Right lobe of liver (tissue), 6 donors: ENCODE results near the gene MACC1. TPM values are rescaled to one million over a fixed set of nuclear protein-coding genes. Genes with fewer than 3 reads are reported as not detected.

Experiments used
- ATAC-seq, 4 donors: fragments of 200-7000 bp; cut with Tn5 transposase; one replicate each; pipeline ENCODE4 v1.9.1; 2020; ENCODE audit warnings: mild to moderate bottlenecking in 4 of 4, moderate library complexity in 4 of 4
- DNase-seq, 3 donors: peaks; one replicate each; pipeline ENCODE4 v3.0.0-alpha.2; 2020
- H3K27ac ChIP-seq, 3 donors: fragments of 200-600 bp; one replicate each; pipeline ENCODE4 v1.8.0; 2022
- H3K27me3 ChIP-seq, 2 donors: fragments of 200-600 bp; one replicate each; pipeline ENCODE4 v1.8.0; 2022
- H3K36me3 ChIP-seq, 4 donors: fragments of 200-600 bp; sonication (generic) in 1 of 4; one replicate each; pipeline versions ENCODE4 v1.5.1 to v1.8.0; 2017 to 2022; ENCODE audit warnings: control low read depth in 1 of 4
- H3K4me1 ChIP-seq, 4 donors: fragments of 200-600 bp; sonication (generic) in 1 of 4; one replicate each; pipeline versions ENCODE4 v1.5.1 to v1.8.0; 2017 to 2022; ENCODE audit warnings: control low read depth in 1 of 4
- H3K4me3 ChIP-seq, 3 donors: fragments of 200-600 bp; one replicate each; pipeline ENCODE4 v1.8.0; 2022
- H3K9me3 ChIP-seq, 4 donors: fragments of 200-600 bp; sonication (generic) in 1 of 4; one replicate each; pipeline versions ENCODE4 v1.5.1 to v1.8.0; 2017 to 2022; ENCODE audit warnings: control low read depth in 1 of 4
- POLR2A ChIP-seq: fragments of 450-650 bp; IDR thresholded peaks from one replicate; pipeline ENCODE4 v1.6.1; 2017; ENCODE audit warnings: antibody characterized with exemption, mild to moderate bottlenecking
- WGBS: methylation state at CpG from one replicate; pipeline ENCODE4 v1.1.6; 2018; ENCODE audit warnings: low coverage, low lambda C conversion rate; ENCODE audit not compliant: insufficient coverage; ENCODE audit errors: missing lambda C conversion rate; 5-methylcytosine and 5-hydroxymethylcytosine counted together
- intact Hi-C, 2 donors: fragments of 100-400 bp; cut with DNase I; formaldehyde crosslinking; loops; one replicate each; pipeline versions ENCODE4 v1.11.2 to v1.14.1; 2022
- total RNA-seq, 6 experiments: library from RNA; depleted of rRNA in 2 of 6; stranded (reverse); fragments of >200 nt in 2 of 6; fragmentation: NEBNext Ultra II Directional in 3 of 6; extraction: Animal tissue kit (Norgen Biotek cat#: 25700) in 3 of 6; gene quantifications; one replicate each; pipeline versions ENCODE4 v1.1.0 to v1.2.4, GENCODE V29; 2016 to 2023
- TF ChIP-seq, protein P1 (sequence below), 4 donors: fragments of 200-600 bp in 3 of 4; fragments of 450-650 bp in 1 of 4; IDR thresholded peaks; one replicate each; pipeline versions ENCODE4 v1.5.1 to v1.8.0; 2016 to 2022; ENCODE audit warnings: antibody characterized with exemption in 4 of 4, mild to moderate bottlenecking in 2 of 4
- donor health status: DM: no; HTN: yes; CAD: no.
- donor health status: DM: no; HTN: no; CAD: no.
- donor health status: DM: no; HTN: no; CAD: no.
- donor health status: DM: no; HTN: yes; CAD: no.
- donor health status: DM: no; HTN: yes; CAD: no.

Gene MACC1
- total RNA-seq, 6 experiments from 2014 or later = 0.13 to 0.93 (median 0.32) TPM

DNA sequence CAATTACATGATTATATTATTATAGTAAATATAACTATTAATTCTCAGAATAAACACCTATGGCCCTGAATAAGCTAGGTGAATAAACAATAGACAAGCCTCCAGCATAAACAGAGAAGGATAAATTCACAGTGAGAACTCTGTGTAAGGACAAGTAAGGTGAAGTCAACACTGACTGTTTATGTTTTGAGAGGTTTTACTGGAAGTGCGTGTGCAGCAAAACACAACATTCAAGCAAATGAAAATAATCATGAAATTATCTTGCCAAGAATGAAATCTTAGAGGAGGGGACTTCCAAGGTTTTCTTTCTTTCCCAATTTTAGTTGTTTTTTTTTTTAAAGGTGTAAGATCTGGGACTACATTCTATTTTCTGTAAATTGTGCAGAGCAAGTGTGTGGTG is 112.5 kb downstream of the MACC1 start:
- Histone ChIP-seq H3K27ac (no peak overlapping the region), H3K9me3 (no peaks in the 10 kb centered on the region), H3K27me3 (no peaks in the 10 kb centered on the region), H3K4me3 (no peak overlapping the region), H3K4me1 (no peaks in the 10 kb centered on the region), H3K36me3 (no peaks in the 10 kb centered on the region)
- WGBS = 63% methylated on average over 1 of the region's 1 CpG
- DNase-seq = no peak
- TF ChIP-seq, protein P1, sequence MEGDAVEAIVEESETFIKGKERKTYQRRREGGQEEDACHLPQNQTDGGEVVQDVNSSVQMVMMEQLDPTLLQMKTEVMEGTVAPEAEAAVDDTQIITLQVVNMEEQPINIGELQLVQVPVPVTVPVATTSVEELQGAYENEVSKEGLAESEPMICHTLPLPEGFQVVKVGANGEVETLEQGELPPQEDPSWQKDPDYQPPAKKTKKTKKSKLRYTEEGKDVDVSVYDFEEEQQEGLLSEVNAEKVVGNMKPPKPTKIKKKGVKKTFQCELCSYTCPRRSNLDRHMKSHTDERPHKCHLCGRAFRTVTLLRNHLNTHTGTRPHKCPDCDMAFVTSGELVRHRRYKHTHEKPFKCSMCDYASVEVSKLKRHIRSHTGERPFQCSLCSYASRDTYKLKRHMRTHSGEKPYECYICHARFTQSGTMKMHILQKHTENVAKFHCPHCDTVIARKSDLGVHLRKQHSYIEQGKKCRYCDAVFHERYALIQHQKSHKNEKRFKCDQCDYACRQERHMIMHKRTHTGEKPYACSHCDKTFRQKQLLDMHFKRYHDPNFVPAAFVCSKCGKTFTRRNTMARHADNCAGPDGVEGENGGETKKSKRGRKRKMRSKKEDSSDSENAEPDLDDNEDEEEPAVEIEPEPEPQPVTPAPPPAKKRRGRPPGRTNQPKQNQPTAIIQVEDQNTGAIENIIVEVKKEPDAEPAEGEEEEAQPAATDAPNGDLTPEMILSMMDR (IDR thresholded peaks at IDR 0.05) = no peak
- no peak for TF ChIP-seq POLR2A
- intact Hi-C loops = no loop called here
- no peak for ATAC-seq

DNA sequence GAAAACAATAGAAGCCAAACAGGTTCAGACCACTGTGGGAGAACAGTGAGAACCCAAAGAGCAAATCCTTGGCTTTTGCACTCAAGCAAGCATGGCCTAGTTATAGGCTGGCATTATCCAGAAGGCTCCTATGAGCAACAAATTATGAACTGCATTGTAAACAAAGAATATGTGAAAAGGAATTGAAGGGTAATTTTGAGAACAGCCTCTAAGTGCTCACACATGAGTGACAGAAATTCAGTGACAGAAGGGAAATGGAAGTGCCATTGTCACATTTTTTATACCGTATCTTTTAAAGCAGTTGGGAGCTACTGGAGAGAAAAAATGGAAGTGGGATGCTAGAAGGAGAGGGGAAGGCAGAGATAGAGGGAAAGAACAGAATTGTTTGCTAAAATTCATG is 114.2 kb downstream of the MACC1 start:
- H3K27me3 ChIP-seq = no peaks in the 10 kb centered on the region
- intact Hi-C loops = no loop called here
- 8% methylated on average over 1 of the region's 1 CpG for WGBS
- TF ChIP-seq POLR2A = no peak
- TF ChIP-seq, protein P1 (IDR thresholded peaks at IDR 0.05) = no peak
- no peaks in the 10 kb centered on the region for H3K36me3 ChIP-seq
- no peak overlapping the region for H3K27ac ChIP-seq
- DNase-seq (no peak), ATAC-seq (no peak)
- H3K4me1 ChIP-seq = no peaks in the 10 kb centered on the region
- no peaks in the 10 kb centered on the region for H3K9me3 ChIP-seq
- no peak overlapping the region for H3K4me3 ChIP-seq

- DNase-seq (no peak), ATAC-seq (no peak)
- WGBS = no CpG with 5 or more reads among the region's 1 CpG
- H3K4me1 ChIP-seq = no peaks in the 10 kb centered on the region
- H3K9me3 ChIP-seq = no peaks in the 10 kb centered on the region
- no peak overlapping the region for H3K4me3 ChIP-seq
- intact Hi-C loops = no loop called here
- no peaks in the 10 kb centered on the region for H3K27me3 ChIP-seq
- TF ChIP-seq, protein P1 (IDR thresholded peaks at IDR 0.05) = no peak
- TF ChIP-seq POLR2A = no peak
- no peak overlapping the region for H3K27ac ChIP-seq
- no peaks in the 10 kb centered on the region for H3K36me3 ChIP-seq
Measured at GRCh38 chr7:20095862-20096261, 121.3 kb downstream of the MACC1 start.

DNA sequence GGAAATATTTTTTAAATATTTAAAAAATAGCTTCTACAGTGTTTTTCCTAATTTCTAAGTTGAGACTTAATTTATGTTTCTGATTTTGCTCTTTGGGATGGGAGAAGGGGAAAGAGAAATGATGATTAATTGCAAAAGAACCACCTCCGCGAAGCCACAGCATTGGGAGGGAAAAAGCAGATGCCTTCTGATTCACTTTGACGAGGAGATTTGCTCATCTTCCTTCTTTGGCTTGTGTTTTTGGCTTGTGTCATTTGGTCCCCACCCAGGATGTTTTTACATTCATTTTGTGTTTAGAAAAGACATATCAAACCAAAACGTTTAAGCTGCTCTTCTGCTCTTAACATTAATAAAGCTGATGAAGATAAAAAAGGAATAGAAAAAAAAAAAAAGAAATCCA is 121.7 kb downstream of the MACC1 start:
- no peaks in the 10 kb centered on the region for H3K4me1 ChIP-seq
- intact Hi-C loops = no loop called here
- no peak for ATAC-seq
- DNase-seq = no peak
- 72% methylated on average over 4 of the region's 4 CpGs for WGBS
- H3K27me3 ChIP-seq = no peaks in the 10 kb centered on the region
- no peak overlapping the region for H3K4me3 ChIP-seq
- H3K27ac ChIP-seq = no peak overlapping the region
- no peaks in the 10 kb centered on the region for H3K9me3 ChIP-seq
- no peak for TF ChIP-seq POLR2A
- no peaks in the 10 kb centered on the region for H3K36me3 ChIP-seq

- no peak for ATAC-seq
Measured at GRCh38 chr7:20089431-20089830, 127.8 kb downstream of the MACC1 start.

More at GRCh38 chr7:20089431-20089830, 127.8 kb downstream of the MACC1 start:
- H3K27me3 ChIP-seq = no peaks in the 10 kb centered on the region
- no peak for TF ChIP-seq POLR2A
- TF ChIP-seq, protein P1 (IDR thresholded peaks at IDR 0.05) = no peak
- DNase-seq = no peak
- no peaks in the 10 kb centered on the region for H3K9me3 ChIP-seq
- H3K27ac ChIP-seq = no peak overlapping the region
- H3K36me3 ChIP-seq = no peaks in the 10 kb centered on the region
- no peaks in the 10 kb centered on the region for H3K4me1 ChIP-seq
- WGBS = 37% methylated on average over 6 of the region's 6 CpGs
- intact Hi-C loops = no loop called here
- no peak overlapping the region for H3K4me3 ChIP-seq
